ENCODE data around the gene RBM23. TPM values are rescaled to one million over a fixed set of nuclear protein-coding genes. Genes with fewer than 3 reads are reported as not detected.

Gene RBM23
- total RNA-seq, 2 donors from 2014 or later: 52.0 to 68.6 TPM

GRCh38 chr14:22886500-22887259 is 32.3 kb downstream of the RBM23 start:
- Mint-ChIP-seq H3K4me3 (peak overlapping the region; percentile 80), H3K27ac (peak overlapping the region; percentile 99), H3K27me3 (ENCODE audit: insufficient read depth) (peaks cover 26% of the 10 kb centered on the region), H3K9me3 (peaks cover 2% of the 10 kb centered on the region), H3K36me3 (ENCODE audit: low read depth) (peaks cover 3% of the 10 kb centered on the region), H3K4me1 (peaks cover 27% of the 10 kb centered on the region)
- WGBS, 2 experiments (ENCODE audit: insufficient coverage in 1 of 2, insufficient read length in 1 of 2): 5 to 6% methylated on average over 18 to 77 of the region's 77 CpGs
- H3K27me3 ChIP-seq (ENCODE audit: control insufficient read depth, insufficient read depth, low read length, poor library complexity, severe bottlenecking): peaks cover 4% of the 10 kb centered on the region
- H3K36me3 ChIP-seq (ENCODE audit: control insufficient read depth, insufficient read depth, low read length): no peaks in the 10 kb centered on the region
- peak overlapping the region; percentile 83 for H3K9ac ChIP-seq (ENCODE audit: extremely low read depth, low read length, poor library complexity, severe bottlenecking)
- H3K4me1 ChIP-seq (ENCODE audit: control insufficient read depth, insufficient read depth, low read length): peaks cover 22% of the 10 kb centered on the region
- H3K4me3 ChIP-seq (ENCODE audit: low read length): peak overlapping the region; percentile 93
- H3K27ac ChIP-seq (ENCODE audit: low read depth, low read length): peak overlapping the region; percentile 97
- no peaks in the 10 kb centered on the region for H3K9me3 ChIP-seq (ENCODE audit: control insufficient read depth, low read length)
- peak; percentile 94 for DNase-seq
- TF ChIP-seq, protein P1, sequence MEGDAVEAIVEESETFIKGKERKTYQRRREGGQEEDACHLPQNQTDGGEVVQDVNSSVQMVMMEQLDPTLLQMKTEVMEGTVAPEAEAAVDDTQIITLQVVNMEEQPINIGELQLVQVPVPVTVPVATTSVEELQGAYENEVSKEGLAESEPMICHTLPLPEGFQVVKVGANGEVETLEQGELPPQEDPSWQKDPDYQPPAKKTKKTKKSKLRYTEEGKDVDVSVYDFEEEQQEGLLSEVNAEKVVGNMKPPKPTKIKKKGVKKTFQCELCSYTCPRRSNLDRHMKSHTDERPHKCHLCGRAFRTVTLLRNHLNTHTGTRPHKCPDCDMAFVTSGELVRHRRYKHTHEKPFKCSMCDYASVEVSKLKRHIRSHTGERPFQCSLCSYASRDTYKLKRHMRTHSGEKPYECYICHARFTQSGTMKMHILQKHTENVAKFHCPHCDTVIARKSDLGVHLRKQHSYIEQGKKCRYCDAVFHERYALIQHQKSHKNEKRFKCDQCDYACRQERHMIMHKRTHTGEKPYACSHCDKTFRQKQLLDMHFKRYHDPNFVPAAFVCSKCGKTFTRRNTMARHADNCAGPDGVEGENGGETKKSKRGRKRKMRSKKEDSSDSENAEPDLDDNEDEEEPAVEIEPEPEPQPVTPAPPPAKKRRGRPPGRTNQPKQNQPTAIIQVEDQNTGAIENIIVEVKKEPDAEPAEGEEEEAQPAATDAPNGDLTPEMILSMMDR (conservative IDR thresholded peaks at IDR 0.05): peak; percentile 47

GRCh38 chr14:22885975-22886374 is 33.0 kb downstream of the RBM23 start:
- Mint-ChIP-seq H3K27me3 (ENCODE audit: insufficient read depth) (peaks cover 26% of the 10 kb centered on the region), H3K4me3 (peak overlapping the region; percentile 80), H3K4me1 (peaks cover 30% of the 10 kb centered on the region), H3K9me3 (peaks cover 2% of the 10 kb centered on the region), H3K27ac (peak overlapping the region; percentile 79), H3K36me3 (ENCODE audit: low read depth) (peaks cover 3% of the 10 kb centered on the region)
- WGBS, 2 experiments (ENCODE audit: insufficient coverage in 1 of 2, insufficient read length in 1 of 2): 91 to 95% methylated on average over 21 of the region's 21 CpGs
- no peak overlapping the region for H3K9ac ChIP-seq (ENCODE audit: extremely low read depth, low read length, poor library complexity, severe bottlenecking)
- peak overlapping the region; percentile 93 for H3K4me3 ChIP-seq (ENCODE audit: low read length)
- H3K36me3 ChIP-seq (ENCODE audit: control insufficient read depth, insufficient read depth, low read length): no peaks in the 10 kb centered on the region
- no peak overlapping the region for H3K27ac ChIP-seq (ENCODE audit: low read depth, low read length)
- peaks cover 4% of the 10 kb centered on the region for H3K27me3 ChIP-seq (ENCODE audit: control insufficient read depth, insufficient read depth, low read length, poor library complexity, severe bottlenecking)
- H3K4me1 ChIP-seq (ENCODE audit: control insufficient read depth, insufficient read depth, low read length): peaks cover 22% of the 10 kb centered on the region
- DNase-seq: no peak
- no peaks in the 10 kb centered on the region for H3K9me3 ChIP-seq (ENCODE audit: control insufficient read depth, low read length)
- TF ChIP-seq, protein P1 (conservative IDR thresholded peaks at IDR 0.05): no peak

DNA sequence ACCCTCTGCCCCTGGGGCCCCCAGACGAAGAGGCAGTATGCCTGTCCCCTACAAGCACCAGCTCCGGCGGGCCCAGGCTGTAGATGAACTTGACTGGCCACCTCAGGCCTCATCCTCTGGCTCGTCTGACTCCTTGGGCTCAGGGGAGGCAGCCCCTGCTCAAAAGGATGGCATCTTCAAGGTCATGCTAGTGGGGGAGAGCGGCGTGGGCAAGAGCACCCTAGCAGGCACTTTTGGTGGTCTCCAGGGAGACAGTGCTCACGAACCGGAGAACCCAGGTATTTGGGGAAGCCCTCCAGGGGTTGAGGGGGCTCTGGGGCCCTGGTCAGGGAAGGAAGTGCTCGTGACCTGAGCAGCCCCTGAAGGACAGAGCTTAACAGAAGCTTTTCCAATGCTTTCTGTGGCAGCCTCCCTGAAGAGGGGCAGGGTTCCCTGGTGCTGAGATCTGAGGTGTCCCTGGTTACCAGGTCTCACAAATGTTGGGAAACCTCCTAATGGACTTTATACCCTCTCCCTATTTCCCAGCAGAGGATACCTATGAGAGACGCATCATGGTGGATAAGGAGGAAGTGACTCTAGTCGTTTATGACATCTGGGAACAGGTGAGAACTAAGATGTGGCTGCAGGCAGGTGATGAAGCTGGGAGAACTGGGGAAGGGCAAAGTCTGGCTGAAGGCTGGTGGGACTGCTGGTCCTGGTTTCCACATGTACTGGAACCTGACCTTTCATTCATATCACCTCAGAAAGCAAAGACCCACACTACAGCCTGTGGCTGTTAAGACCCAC is 34.0 kb downstream of the RBM23 start:
- Histone ChIP-seq H3K27me3 (ENCODE audit: control insufficient read depth, insufficient read depth, low read length, poor library complexity, severe bottlenecking) (peaks cover 4% of the 10 kb centered on the region), H3K9ac (ENCODE audit: extremely low read depth, low read length, poor library complexity, severe bottlenecking) (no peak overlapping the region), H3K4me1 (ENCODE audit: control insufficient read depth, insufficient read depth, low read length) (peaks cover 22% of the 10 kb centered on the region), H3K9me3 (ENCODE audit: control insufficient read depth, low read length) (no peaks in the 10 kb centered on the region), H3K4me3 (ENCODE audit: low read length) (no peak overlapping the region), H3K27ac (ENCODE audit: low read depth, low read length) (no peak overlapping the region), H3K36me3 (ENCODE audit: control insufficient read depth, insufficient read depth, low read length) (no peaks in the 10 kb centered on the region)
- Mint-ChIP-seq H3K4me1 (peaks cover 30% of the 10 kb centered on the region), H3K27ac (no peak overlapping the region), H3K4me3 (no peak overlapping the region), H3K9me3 (peaks cover 2% of the 10 kb centered on the region), H3K27me3 (ENCODE audit: insufficient read depth) (peaks cover 25% of the 10 kb centered on the region), H3K36me3 (ENCODE audit: low read depth) (peaks cover 3% of the 10 kb centered on the region)
- TF ChIP-seq, protein P1 (conservative IDR thresholded peaks at IDR 0.05): no peak
- DNase-seq: no peak
- WGBS, 2 experiments (ENCODE audit: insufficient coverage in 1 of 2, insufficient read length in 1 of 2): 91 to 96% methylated on average over 9 to 11 of the region's 11 CpGs

Data from endodermal cell (in vitro differentiated cells).